Measurements from ENCODE around the gene LSP1. TPM values are rescaled to one million over a fixed set of nuclear protein-coding genes. Genes with fewer than 3 reads are reported as not detected.

The LSP1 gene
- total RNA-seq, 2 experiments from 2014 or later, result 463 to 477 TPM

DNA sequence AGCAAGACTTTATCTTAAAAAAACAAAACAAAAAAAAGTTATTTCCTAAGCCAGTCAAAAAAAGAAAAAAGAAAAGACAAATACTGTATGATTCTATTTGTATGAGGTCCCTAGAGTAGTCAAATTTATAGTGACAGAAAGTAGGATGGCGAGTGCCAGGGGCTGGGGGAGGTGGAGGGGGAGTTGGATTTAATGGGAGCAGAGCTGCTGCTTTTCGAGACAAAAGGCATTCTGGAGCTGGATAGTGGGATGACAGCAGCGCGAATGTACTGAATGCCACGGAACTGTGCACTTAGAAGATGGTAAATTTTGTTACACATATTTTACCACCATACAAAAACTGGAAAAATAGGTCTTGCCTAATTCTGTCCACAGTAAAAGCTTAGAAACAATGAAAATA is 35.9 kb upstream of the LSP1 start:
- Mint-ChIP-seq H3K27ac (no peak overlapping the region), H3K36me3 (ENCODE audit: low read depth) (no peaks in the 10 kb centered on the region), H3K9me3 (ENCODE audit: insufficient read depth) (peaks cover 13% of the 10 kb centered on the region), H3K27me3 (ENCODE audit: low read depth) (peaks cover 11% of the 10 kb centered on the region), H3K4me3 (no peak overlapping the region), H3K4me1 (ENCODE audit: low read depth) (no peaks in the 10 kb centered on the region)
- POLR2A ChIA-PET, result no interaction called here
- DNase-seq (no peak), ATAC-seq (no peak)
- CTCF ChIA-PET, result interaction anchor here (1.2 to 2.2 kb wide), 3 partner anchors 16 to 164 kb away, joined by 4 to 6 read pairs (median 5); no protein-coding TSS in a partner anchor

DNA sequence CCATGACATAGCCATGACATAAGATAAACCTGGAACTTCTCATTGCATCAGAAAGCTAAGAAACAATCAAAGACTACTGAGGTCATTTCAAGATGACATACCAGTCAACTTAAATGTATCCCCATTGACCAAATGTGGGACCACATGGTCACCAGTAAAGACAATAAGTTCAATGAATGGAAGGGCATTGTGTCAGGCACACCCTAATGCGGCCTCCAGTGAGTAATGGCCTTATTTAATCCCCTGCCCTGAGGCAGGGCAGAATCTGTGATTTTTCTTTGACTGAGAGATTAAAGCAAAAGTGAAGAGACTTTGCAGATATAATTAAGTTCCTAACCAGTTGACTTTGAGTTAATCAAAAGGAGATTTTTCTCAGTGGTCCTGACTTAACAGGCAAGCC is 35.4 kb upstream of the LSP1 start:
- H3K4me3 Mint-ChIP-seq, result no peak overlapping the region
- ATAC-seq (no peak), DNase-seq (no peak)
- no peaks in the 10 kb centered on the region for H3K36me3 Mint-ChIP-seq (ENCODE audit: low read depth)
- no peaks in the 10 kb centered on the region for H3K4me1 Mint-ChIP-seq (ENCODE audit: low read depth)
- CTCF ChIA-PET, result interaction anchor here (1.2 to 2.2 kb wide), 3 partner anchors 15 to 165 kb away, joined by 4 to 6 read pairs (median 5); no protein-coding TSS in a partner anchor
- peaks cover 9% of the 10 kb centered on the region for H3K27me3 Mint-ChIP-seq (ENCODE audit: low read depth)
- no peak overlapping the region for H3K27ac Mint-ChIP-seq
- POLR2A ChIA-PET, result no interaction called here
- peaks cover 13% of the 10 kb centered on the region for H3K9me3 Mint-ChIP-seq (ENCODE audit: insufficient read depth)

DNA sequence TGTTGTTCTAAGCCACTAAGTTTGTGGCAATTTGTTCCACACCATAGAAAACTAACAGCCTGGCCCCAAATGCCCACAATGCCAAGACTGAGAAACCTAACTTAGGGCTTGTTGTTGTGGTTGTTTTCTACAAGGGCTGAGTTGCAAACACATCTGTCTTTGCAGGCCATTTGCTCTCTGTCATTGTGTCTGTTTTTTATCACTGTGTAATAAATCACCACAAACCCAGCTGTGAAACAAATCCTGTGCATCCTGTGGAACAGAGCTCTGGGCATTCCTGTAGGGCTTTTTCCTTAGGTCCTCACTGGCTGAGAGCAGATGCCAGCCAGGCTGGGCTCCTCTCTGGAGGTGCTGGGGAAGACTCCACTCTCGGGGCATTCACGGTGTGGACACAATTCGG is 33.8 kb upstream of the LSP1 start:
- ATAC-seq (no peak), DNase-seq (no peak)
- Mint-ChIP-seq H3K4me1 (ENCODE audit: low read depth) (no peaks in the 10 kb centered on the region), H3K36me3 (ENCODE audit: low read depth) (no peaks in the 10 kb centered on the region), H3K27me3 (ENCODE audit: low read depth) (peaks cover 9% of the 10 kb centered on the region), H3K9me3 (ENCODE audit: insufficient read depth) (peaks cover 13% of the 10 kb centered on the region), H3K27ac (no peak overlapping the region), H3K4me3 (no peak overlapping the region)
- CTCF ChIA-PET, result interaction anchor here (1.7 to 2.1 kb wide), 2 partner anchors 14 to 125 kb away, joined by 3 to 6 read pairs; no protein-coding TSS in a partner anchor
- POLR2A ChIA-PET, result no interaction called here

DNA sequence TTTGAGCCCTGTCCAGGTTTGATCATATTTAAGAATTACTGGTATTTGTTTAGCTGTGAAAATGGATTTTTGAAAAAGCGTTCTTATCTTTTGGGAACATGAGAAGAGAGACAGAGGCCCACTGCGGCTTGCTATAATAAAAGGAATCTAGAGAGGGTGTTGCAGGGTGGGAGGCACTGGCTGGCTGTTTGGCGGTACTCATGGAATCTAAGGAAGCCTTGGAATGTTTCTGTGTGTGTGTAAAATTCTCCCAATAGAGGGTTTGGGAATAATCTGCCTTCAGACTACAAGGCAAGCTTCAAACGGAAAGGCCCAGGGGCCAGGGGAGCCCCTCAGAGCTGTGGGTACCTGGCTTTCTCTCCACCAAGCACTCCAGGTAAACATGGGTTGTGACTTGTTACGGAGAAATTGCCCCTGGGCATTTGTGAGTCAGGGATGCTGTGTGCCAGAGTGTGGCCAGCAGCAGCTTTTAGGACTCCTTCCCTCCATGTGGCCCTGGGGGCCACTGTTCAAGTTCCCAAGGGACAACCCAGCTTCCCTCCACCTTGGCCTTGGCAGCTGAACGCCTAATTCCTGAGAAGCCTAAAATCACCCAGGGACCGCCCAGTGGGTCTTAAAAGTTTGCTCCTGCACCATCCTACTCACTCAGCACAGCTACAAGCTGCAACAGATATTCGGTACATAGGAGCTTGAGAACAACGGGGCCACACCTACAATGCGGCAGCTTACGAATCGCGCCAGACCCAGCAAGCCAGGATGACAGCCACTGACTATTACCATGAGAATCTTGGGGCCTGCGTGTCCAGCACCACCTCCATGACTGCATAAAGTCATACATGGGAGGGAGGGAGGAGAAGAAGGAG is 32.2 kb upstream of the LSP1 start:
- no peaks in the 10 kb centered on the region for H3K36me3 Mint-ChIP-seq (ENCODE audit: low read depth)
- no peak for DNase-seq
- H3K9me3 Mint-ChIP-seq (ENCODE audit: insufficient read depth), result peaks cover 13% of the 10 kb centered on the region
- CTCF ChIA-PET, result interaction anchor here (1.3 to 1.5 kb wide), 2 partner anchors 127 to 168 kb away, joined by 3 to 10 read pairs; no protein-coding TSS in a partner anchor
- ATAC-seq, result no peak
- H3K4me1 Mint-ChIP-seq (ENCODE audit: low read depth), result no peaks in the 10 kb centered on the region
- no peak overlapping the region for H3K4me3 Mint-ChIP-seq
- peaks cover 9% of the 10 kb centered on the region for H3K27me3 Mint-ChIP-seq (ENCODE audit: low read depth)
- H3K27ac Mint-ChIP-seq, result no peak overlapping the region
- POLR2A ChIA-PET, result no interaction called here

DNA sequence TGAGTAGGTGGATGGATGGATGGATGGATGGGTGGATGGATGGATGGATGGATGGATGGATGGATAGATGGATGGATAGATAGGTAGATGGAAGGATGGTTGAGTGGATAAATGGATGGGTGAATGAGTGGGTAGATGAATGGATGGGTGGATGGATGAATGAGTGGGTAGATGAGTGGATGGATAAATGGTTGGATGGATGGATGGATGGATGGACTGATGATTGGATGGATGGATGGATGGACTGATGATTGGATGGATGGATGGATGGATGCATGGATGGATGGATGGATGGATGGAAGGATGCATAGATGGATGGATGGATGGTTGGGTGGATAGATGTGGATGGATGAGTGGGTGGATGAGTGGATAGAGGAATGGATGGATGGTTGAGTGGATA is 31.3 kb upstream of the LSP1 start:
- CTCF ChIA-PET, result no interaction called here
- H3K27ac Mint-ChIP-seq, result no peak overlapping the region
- ATAC-seq, result no peak

DNA sequence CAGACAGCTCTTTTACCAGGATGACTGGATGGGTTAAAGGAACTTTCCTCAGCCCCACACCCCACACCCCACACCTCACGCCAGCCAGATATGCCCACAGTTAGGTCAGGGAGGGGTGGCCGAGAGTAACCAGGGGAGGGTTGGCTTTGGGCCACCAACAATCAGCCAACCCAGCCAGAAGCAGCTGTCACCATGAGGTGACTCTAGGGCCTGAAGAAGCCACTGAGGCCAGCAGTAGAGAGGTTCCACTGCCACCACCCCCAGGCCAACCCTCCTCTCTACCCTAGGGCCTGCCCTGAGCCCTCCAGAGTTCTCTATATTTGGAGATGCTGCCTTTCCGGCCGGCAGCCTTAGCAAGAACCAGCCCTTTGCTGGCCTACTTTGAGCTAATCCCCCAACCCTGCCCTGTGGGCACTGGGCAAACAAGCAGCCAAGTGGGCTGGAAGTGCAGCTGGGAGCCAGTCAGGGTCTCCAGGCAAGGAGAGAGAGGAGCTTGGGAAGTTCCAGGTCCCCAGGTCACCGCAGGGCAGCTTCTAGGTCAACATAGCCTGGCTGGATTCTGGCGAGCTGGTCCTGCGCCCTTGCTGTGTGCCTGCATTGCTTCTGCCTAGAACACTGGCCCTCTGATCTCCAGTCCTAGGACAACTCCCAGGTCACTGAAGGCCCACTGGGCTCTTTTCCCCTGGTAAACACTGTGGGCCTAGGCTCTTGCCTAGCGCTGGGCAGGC is 30.1 kb upstream of the LSP1 start:
- Mint-ChIP-seq H3K27ac (no peak overlapping the region), H3K27me3 (ENCODE audit: low read depth) (peaks cover 2% of the 10 kb centered on the region), H3K36me3 (ENCODE audit: low read depth) (no peaks in the 10 kb centered on the region), H3K4me3 (no peak overlapping the region), H3K9me3 (ENCODE audit: insufficient read depth) (peaks cover 6% of the 10 kb centered on the region), H3K4me1 (ENCODE audit: low read depth) (no peaks in the 10 kb centered on the region)
- CTCF ChIA-PET, result interaction anchor here (0.6 to 1.7 kb wide), 5 partner anchors 9 to 170 kb away, joined by 3 to 6 read pairs (median 3); no protein-coding TSS in a partner anchor
- no peak for ATAC-seq
- no peak for DNase-seq
- POLR2A ChIA-PET, result no interaction called here

More for the DNA sequence above, 31.3 kb upstream of the LSP1 start:
- Mint-ChIP-seq H3K4me3 (no peak overlapping the region), H3K36me3 (ENCODE audit: low read depth) (no peaks in the 10 kb centered on the region), H3K27me3 (ENCODE audit: low read depth) (peaks cover 9% of the 10 kb centered on the region), H3K9me3 (ENCODE audit: insufficient read depth) (peaks cover 13% of the 10 kb centered on the region), H3K4me1 (ENCODE audit: low read depth) (no peaks in the 10 kb centered on the region)
- POLR2A ChIA-PET, result no interaction called here
- no peak for DNase-seq

DNA sequence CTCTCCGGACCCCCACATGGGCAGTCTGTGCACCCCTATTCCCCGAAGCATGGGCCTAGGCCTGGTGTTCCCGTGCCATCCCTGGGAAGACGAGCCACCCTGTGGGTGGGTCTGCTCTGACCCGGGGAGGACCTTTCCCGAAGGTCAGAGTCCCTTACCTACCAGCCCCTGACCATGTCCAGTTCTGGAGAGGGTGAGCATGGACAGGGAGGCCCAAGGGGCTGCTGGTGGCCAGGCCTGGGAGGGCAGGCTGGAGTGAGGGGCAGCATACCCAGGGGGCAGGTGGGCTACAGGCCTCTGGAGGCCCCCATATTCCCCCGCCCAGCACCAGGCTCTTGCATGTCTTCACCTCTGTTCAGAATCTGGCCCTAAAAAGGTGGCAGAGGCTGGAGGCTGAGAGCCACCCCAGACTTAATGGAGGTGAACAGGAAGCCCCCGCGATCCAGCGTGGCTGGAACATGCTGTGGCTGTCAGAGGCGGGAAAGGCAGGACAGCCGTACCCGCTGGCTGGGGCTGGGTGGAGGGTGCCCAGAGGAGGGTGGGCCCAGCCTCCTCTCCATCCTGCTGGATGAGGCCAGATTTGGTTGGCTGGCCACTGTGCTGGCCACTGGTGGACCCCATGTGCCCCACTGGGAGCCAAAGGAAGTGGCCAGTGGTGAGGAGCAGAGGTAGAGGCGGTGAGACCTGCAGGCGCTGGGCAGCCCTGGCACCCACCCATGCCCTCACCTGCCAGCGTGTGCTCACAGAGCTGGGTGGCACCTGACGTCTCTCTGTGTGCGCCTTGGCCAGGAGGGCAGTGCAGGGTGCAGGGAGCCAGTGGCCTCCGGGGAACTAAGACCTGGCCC is 29.3 kb upstream of the LSP1 start:
- POLR2A ChIA-PET, result no interaction called here
- H3K27ac Mint-ChIP-seq, result no peak overlapping the region
- ATAC-seq (no peak), DNase-seq (no peak)
- H3K4me3 Mint-ChIP-seq, result no peak overlapping the region
- H3K4me1 Mint-ChIP-seq (ENCODE audit: low read depth), result no peaks in the 10 kb centered on the region
- H3K36me3 Mint-ChIP-seq (ENCODE audit: low read depth), result no peaks in the 10 kb centered on the region
- peaks cover 2% of the 10 kb centered on the region for H3K9me3 Mint-ChIP-seq (ENCODE audit: insufficient read depth)
- no peaks in the 10 kb centered on the region for H3K27me3 Mint-ChIP-seq (ENCODE audit: low read depth)
- CTCF ChIA-PET, result interaction anchor here (0.7 to 1.7 kb wide), 4 partner anchors 9 to 171 kb away, joined by 3 to 6 read pairs (median 4); no protein-coding TSS in a partner anchor

DNA sequence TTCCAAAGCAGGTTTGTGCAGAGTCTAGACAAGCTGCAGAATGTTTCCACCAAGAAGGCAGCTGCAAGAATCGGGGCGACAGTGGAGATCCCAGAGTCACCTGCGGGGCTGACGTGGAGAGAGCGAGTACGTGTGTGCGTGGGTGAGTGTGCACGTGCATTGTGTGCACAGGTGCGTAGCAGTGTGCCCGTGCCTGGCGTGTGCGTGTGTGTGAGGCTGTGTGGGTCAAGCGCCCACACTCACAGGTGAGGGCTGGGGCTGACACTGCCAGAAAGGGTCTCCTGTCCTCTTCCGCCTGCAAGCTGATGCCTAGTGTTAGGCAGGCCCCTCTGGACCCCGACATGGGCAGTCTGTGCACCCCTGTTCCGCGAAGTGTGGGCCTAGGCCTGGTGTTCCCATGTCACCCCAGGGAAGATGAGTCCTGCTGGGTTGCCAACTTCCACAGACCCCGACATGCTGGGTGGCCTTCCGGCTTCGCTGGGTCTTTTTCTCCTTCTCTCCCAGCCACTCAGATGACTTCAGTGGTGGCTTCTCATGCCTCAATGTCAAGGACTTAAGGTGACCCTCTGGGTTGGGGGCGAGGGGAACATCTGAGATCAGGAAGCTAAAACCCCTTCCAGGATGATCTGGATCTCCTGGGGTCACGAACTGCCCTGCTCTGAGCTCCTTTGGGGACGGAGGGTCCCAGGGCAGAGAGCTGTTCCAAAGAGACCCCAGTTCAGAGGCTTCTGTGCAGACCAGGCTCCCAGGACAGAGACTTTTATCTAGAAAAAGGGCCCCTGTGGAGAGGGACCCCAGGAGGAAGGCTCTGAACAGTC is 28.5 kb upstream of the LSP1 start:
- no peak overlapping the region for H3K27ac Mint-ChIP-seq
- H3K9me3 Mint-ChIP-seq (ENCODE audit: insufficient read depth), result no peaks in the 10 kb centered on the region
- H3K4me1 Mint-ChIP-seq (ENCODE audit: low read depth), result no peaks in the 10 kb centered on the region
- no peak for DNase-seq
- POLR2A ChIA-PET, result no interaction called here
- H3K4me3 Mint-ChIP-seq, result no peak overlapping the region
- no peak for ATAC-seq
- H3K36me3 Mint-ChIP-seq (ENCODE audit: low read depth), result no peaks in the 10 kb centered on the region
- H3K27me3 Mint-ChIP-seq (ENCODE audit: low read depth), result no peaks in the 10 kb centered on the region
- CTCF ChIA-PET, result interaction anchor here (0.7 to 1.1 kb wide), 2 partner anchors 9 to 172 kb away, joined by 3 to 5 read pairs; no protein-coding TSS in a partner anchor

DNA sequence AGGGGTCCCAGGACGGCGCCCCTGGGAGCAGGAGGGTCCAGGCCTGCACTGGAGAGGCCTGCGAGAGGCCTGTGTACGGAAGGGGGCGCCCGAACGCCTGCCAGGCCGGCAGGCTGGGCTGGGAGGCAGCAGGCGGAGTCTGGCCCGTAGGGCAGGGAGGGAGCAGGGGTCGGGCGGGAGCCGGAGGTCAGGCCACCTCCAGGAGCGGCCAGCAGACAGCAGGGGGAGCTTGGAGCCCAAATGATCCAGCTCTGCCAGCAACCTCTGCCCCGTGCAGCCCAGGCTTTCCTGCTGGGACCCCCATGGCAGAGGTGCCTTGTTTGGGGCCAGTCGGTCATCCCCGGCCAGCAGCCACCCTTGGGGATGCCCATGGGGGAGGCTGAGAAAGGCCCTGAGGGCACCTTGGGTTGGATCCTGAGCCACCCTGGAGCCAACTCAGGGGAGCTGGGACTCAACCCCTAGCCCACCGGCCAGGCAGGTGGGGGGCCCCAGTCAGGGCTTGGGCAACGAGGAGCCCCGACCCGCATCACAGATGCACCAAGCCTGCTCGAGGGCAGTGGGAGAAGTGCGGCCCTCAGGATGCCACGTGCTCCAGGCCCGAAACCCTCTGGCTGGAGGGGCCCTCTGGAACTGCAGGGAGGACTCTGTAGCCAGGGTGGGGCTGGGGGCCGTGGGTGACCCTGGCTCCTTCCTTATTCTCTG is 27.7 kb upstream of the LSP1 start:
- POLR2A ChIA-PET, result no interaction called here
- CTCF ChIA-PET, result interaction anchor here (1.0 to 1.1 kb wide), 2 partner anchors 131 to 172 kb away, joined by 4 to 5 read pairs; no protein-coding TSS in a partner anchor
- Mint-ChIP-seq H3K27me3 (ENCODE audit: low read depth) (no peaks in the 10 kb centered on the region), H3K27ac (no peak overlapping the region), H3K36me3 (ENCODE audit: low read depth) (no peaks in the 10 kb centered on the region), H3K4me1 (ENCODE audit: low read depth) (no peaks in the 10 kb centered on the region), H3K4me3 (no peak overlapping the region), H3K9me3 (ENCODE audit: insufficient read depth) (no peaks in the 10 kb centered on the region)
- ATAC-seq (peak; percentile 38), DNase-seq (no peak)

DNA sequence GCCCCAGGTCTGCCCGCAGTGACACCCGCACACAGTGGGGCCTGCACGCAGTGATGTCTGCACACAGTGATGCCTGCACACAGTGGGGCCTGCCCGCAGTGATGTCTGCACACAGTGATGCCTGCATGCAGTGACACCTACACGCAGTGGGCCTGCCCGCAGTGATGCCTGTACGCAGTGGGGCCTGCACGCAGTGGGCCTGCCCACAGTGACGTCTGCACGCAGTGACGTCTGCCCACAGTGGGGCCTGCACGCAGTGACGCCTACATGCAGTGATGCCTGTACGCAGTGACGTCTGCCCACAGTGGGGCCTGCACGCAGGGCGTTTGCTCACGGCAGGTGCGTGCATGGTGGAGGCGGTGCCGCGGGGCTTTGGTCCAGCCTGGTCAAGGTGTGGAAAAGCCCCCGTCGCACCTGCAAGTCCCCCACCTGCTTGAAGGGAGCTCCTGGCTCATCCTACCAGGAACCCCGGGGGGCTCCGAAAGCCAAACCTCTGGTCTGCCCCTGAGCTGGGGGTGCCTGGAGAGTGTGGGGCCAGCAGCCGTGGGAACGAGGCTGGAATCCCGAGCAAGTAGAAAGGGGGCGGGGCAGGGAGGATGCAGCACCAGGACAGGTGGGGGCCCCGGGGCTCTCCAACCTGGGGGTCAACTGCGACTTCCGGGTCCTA is 27.0 kb upstream of the LSP1 start:
- H3K36me3 Mint-ChIP-seq (ENCODE audit: low read depth), result no peaks in the 10 kb centered on the region
- H3K9me3 Mint-ChIP-seq (ENCODE audit: insufficient read depth), result no peaks in the 10 kb centered on the region
- ATAC-seq (no peak), DNase-seq (no peak)
- no peaks in the 10 kb centered on the region for H3K4me1 Mint-ChIP-seq (ENCODE audit: low read depth)
- H3K4me3 Mint-ChIP-seq, result no peak overlapping the region
- ChIA-PET POLR2A (no interaction called here), CTCF (interaction anchor here (1.0 kb wide), 1 partner anchor 132 kb away, joined by 4 read pairs; no protein-coding TSS in a partner anchor)
- no peaks in the 10 kb centered on the region for H3K27me3 Mint-ChIP-seq (ENCODE audit: low read depth)
- H3K27ac Mint-ChIP-seq, result no peak overlapping the region

Data from activated CD8-positive, alpha-beta T cell treated with anti-CD3 and anti-CD28 coated beads, Interleukin-2, amount 10 ng/mL, durations not matched to agents 7 days and 5 days (primary cell).